Left ventricle myocardium superior (tissue), 1 donor: Measurements from ENCODE around the gene MAGEC3. TPM values are rescaled to one million over a fixed set of nuclear protein-coding genes. Genes with fewer than 3 reads are reported as not detected.
"Not testable (repeated sequence)": the region's sequence is repeated elsewhere in the genome, so short reads cannot be mapped to it uniquely, and the experiment has no call there.

Experiments
- ATAC-seq: fragments of 200-7000 bp; cut with Tn5 transposase; one replicate; pipeline ENCODE4 v1.9.1; 2020; ENCODE audit warnings: mild to moderate bottlenecking, moderate library complexity
- DNase-seq: peaks from one replicate; pipeline ENCODE4 v3.0.0-alpha.2; 2020
- intact Hi-C: fragments of 100-400 bp; cut with micrococcal nuclease; formaldehyde crosslinking; loops from one replicate; pipeline ENCODE4 v1.11.0; 2022
- long read RNA-seq: library from polyadenylated mRNA; unstranded; transcript quantifications from one replicate; pipeline ENCODE4 v2.0.0, GENCODE V29; 2021
- total RNA-seq: library from RNA; stranded (reverse); fragmentation: NEBNext Ultra II Directional; extraction: Animal tissue kit (Norgen Biotek cat#: 25700); gene quantifications from one replicate; pipeline ENCODE4 v1.2.1, GENCODE V29; 2021
- donor health status: DM: no; HTN: yes; CAD: no; lungs with severe emphysema.

MAGEC3 gene
- total RNA-seq = not detected
- long read RNA-seq = 0 reads

GRCh38 chrX:141838016-141838415 lies at the start of gene MAGEC3:
MAGEC3 (plus strand) TSS chrX:141838316; CDS start chrX:141838316, 0 bp downstream.
- intact Hi-C loops = no loop called here
- ATAC-seq = no peak

DNA sequence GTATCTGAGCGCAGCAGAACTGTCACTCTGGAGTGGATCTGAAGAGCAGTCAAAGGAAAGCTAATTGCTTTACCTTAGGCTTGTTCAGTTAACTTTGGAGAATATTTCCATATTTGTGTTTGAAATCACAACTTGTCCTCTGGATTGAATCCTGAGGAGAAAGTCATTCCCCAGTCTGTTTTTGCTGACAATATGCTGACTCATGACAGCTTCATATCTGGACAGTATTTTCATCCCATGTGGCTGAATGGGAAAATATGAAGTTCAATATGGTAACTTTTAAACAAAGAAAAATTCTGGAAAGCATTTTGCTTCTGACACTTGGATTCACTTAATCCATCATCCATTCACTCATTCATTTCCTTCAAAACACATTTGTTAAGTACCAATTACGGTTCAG lies 46.3 kb upstream of the MAGEC3 start:
- intact Hi-C loops = no loop called here
- DNase-seq = no peak
- no peak for ATAC-seq

More at GRCh38 chrX:141838016-141838415, at the start of gene MAGEC3:
- no peak for DNase-seq

GRCh38 chrX:141811438-141811837 lies 26.7 kb upstream of the MAGEC3 start:
- intact Hi-C loops = no loop called here
- ATAC-seq (no peak), DNase-seq (no peak)

DNA sequence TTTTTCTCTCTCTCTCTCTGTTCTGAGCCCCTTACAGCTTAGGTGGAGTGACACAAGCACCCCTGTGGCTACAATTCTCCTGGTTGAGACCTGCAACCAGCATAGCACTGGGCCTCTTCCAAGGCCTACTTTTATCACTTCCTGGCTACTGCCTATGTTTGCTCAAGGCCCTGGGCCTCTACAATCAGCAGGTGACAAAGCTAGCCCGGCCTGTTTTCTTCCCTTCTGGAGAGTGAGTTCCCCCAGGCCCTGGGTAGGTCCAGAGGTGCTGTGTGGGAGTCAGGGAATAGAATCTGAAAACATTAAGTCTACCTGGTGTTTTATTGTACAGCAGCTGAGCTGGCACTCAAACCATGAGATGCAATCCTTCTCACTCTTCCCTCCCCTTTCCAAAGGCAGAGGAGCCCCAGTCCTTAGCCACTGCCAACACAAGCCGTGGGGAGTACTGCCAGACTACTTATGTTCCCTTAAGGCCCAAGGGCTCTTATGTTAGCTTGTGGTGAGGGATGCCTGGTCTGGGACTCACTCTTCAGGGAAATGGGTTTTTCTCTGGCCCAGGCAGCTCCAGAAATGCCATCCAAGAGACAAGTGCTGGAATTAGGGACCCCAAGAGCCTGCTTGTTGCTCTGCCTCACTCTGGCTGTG lies 23.8 kb upstream of the MAGEC3 start:
- intact Hi-C loops = no loop called here
- no peak for DNase-seq
- no peak for ATAC-seq

GRCh38 chrX:141815904-141816303 lies 22.2 kb upstream of the MAGEC3 start:
- DNase-seq (no peak), ATAC-seq (no peak)
- intact Hi-C loops = no loop called here

DNA sequence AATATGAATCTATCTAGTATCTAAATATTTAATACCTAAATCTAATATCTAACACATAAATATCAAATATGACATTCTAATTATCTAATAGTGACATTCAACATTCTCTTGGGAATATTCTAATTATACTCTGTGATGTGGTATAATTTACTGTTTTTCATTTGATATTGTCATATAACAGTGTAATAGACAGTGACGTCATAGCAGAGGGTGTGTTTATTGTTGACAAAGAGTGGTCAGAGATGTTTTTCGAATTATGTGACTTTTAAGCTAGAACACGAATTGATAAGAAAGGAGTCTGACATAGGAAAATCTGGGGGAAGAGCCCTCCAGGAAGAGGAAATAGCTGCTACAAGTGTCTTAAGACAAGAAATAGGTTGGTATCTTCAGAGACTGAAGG lies 5.9 kb upstream of the MAGEC3 start:
- ATAC-seq = no peak
- intact Hi-C loops = no loop called here
- no peak for DNase-seq

GRCh38 chrX:141839856-141840255 lies 1.7 kb downstream of the MAGEC3 start:
- ATAC-seq = no peak
- no peak for DNase-seq
- intact Hi-C loops = no loop called here

DNA sequence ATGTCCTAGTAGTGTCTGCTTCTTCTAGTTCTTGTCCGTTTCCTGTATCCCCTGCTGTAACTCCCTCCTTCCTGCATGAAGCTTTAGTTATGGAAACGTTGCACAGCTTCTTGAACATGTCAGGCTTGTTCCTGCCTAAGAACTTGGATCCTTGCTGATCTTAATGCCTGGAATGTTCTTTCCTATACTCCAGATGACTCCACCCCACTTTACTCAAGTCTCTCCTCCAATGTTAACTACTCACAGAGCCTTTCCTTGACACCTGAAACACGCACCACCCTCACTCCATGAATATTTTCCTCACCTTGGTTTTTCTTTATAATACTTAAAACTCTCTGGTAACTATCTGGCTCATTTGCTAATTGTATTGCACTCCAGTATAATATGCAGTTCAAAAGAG lies 19.4 kb downstream of the MAGEC3 start:
- no peak for DNase-seq
- intact Hi-C loops = no loop called here
- no peak for ATAC-seq

DNA sequence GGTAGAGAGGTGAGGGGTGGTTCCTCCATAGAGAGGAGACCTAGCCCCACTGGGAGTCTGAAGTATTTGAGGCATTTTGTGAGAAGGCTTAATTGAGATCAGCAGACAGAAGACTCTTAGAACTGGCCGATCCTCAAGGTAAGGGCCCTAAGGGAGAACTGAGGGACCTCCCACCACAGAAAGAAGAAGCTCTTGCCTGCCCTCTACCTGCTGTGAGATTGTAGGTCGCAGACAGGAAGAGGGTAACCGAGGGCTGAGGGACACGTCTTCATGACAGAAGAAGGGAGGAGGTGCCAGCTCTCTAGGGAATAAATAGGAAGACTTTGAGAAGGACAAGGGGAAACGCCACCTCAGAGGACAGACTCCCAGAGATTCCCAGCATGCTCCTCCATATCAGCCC lies 41.5 kb downstream of the MAGEC3 start:
- intact Hi-C loops = no loop called here
- no peak for DNase-seq
- no peak for ATAC-seq

- intact Hi-C loops, DNase-seq, ATAC-seq: not testable (repeated sequence)
Measured at GRCh38 chrX:141888811-141889210, 50.7 kb downstream of the MAGEC3 start.

DNA sequence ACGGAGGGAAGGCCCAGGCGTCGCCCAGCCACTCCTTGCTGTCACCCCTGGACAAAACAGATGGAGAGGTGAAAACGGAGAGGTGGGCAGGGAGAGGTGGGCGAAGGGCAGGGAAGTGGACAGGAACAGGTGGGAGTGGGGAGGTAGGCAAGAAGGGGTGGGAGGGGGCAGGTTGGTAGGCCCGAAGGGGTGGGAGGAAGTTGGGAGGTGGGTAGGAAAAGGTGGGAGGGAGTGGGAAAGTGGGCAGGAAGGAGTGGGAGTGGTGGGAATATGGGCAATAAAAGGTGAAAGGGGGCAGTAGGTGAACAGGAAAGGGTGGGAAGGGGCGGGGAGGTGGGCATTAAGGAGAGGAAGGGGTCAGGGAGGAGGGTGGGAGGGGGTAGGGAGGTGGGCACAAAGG lies 56.6 kb downstream of the MAGEC3 start:
- DNase-seq (no peak), ATAC-seq (no peak)
- intact Hi-C loops = no loop called here

GRCh38 chrX:141897690-141898089 lies 59.6 kb downstream of the MAGEC3 start:
- ATAC-seq (no peak), DNase-seq (no peak)
- intact Hi-C loops = no loop called here

DNA sequence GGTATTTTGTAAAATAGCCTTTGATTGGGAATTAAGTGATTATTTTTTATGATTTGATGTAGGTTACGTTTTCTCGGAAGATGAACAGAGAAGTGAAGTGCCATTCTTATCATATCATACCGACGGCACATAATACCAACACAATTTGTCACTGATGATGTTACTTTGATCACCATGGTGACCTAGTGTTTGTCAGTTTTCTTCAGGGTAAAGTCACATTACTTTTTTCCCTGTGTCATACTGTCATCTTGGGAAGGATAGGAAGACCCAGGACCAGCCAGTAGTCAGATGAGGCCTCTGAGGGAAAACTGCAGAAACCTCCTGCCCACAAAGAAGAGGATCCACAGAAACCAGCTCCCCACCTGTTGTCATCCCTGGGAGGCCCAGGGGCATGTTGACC lies 64.2 kb downstream of the MAGEC3 start:
- intact Hi-C loops = no loop called here
- DNase-seq (no peak), ATAC-seq (no peak)

DNA sequence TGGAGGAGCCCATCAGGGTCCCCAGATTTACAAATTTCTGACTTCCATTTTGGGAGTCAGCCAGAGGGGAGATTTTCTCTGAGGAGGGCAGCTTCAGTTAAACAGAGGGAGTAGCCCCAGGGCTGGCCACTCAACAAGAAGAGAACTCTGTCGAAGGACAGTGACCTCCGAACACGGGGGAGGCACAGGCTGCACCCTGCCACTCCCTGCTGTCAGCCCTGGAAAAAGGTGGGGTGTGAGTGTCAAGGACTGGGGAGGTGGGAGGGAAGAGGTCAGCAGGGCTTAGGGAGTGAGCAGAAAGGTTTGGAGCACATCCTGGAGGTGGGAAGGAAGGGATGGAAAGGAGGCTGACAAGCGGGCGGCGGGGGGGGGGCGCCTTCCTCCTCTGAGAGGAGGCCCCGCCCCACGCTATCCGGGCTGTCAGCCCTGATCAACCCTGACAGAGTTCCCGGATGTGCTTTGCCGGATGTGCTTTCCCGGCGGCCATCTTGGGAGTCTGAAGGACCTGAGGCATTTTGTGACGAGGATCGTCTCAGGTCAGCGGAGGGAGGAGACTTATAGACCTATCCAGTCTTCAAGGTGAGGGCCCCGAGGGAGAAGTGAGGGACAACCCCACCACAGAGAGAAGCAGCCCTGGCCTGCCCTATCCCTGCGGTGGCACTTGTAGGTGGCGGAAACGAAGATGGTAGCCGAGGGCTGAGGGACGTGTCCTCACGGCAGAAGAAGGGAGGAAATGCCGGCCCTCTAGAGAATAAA lies 65.5 kb downstream of the MAGEC3 start, which contains the start of gene MAGEC1:
TSS of gene MAGEC1 (plus strand) at position 495 of the 756 bp plus-strand sequence. CDS start 1,179 bp downstream, outside the sequence.
- ATAC-seq (no peak), DNase-seq (no peak)
- intact Hi-C loops = no loop called here

- intact Hi-C loops = no loop called here
- ATAC-seq (no peak), DNase-seq (no peak)
Measured at GRCh38 chrX:141904262-141904661, 66.1 kb downstream of the MAGEC3 start.

GRCh38 chrX:141917801-141918200 lies 79.7 kb downstream of the MAGEC3 start:
- DNase-seq (no peak), ATAC-seq (no peak)
- intact Hi-C loops = no loop called here

DNA sequence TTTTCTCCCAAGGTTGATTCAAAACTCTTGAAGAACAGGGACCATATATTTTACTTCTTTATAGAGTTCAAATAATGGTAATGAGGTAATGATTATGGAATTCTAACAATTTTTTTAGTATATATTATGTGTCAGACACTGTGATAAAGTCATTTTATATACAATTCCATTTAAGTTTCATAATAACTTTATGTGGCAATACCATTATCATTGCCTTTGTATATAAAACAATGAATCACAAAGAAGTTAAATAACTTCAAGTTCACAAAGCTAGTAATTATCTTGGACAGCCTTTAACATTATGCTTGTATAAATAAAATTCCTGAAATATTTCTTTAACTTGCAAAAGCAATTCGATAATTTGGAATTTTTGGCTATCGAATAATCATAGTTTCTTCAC lies 86.2 kb downstream of the MAGEC3 start:
- intact Hi-C loops = no loop called here
- no peak for DNase-seq
- no peak for ATAC-seq

DNA sequence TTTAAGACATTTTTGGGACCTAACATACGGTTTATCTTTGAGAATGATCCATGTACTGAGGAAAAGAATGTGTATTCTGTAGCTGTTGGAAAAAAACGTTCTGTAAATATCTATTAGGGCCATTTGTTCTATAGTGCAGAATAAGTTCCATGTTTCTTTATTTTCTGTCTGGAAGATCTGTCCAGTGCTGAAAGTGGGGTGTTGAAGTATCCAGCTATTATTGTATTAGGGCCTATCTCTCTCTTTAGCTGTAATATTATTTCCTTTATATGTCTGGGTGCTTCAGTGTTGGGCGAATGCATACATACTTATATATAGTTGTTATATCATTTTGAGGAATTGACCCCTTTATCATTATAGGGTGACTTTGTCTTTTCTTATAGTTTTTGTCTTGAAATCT lies 90.3 kb downstream of the MAGEC3 start:
- DNase-seq = no peak

GRCh38 chrX:141934059-141934641 lies 96.0 kb downstream of the MAGEC3 start:
- DNase-seq (no peak), ATAC-seq (no peak)

More for the DNA sequence above, 90.3 kb downstream of the MAGEC3 start:
- intact Hi-C loops = no loop called here
- ATAC-seq = no peak

GRCh38 chrX:141935645-141936044 lies 97.5 kb downstream of the MAGEC3 start:
- intact Hi-C loops = no loop called here
- ATAC-seq = no peak
- no peak for DNase-seq

More at GRCh38 chrX:141934059-141934641, 96.0 kb downstream of the MAGEC3 start:
- intact Hi-C loops = no loop called here
